ENCODE data around the gene C13orf46.

Gene C13orf46

GRCh38 chr13:113960276-113960948 lies 13.5 kb downstream of the C13orf46 start:
- H3K36me3 ChIP-seq (ENCODE audit: control insufficient read depth, insufficient read depth, low read length): no peaks in the 10 kb centered on the region
- H3K9me3 ChIP-seq (ENCODE audit: control insufficient read depth, insufficient read depth, low read depth, low read length): peaks cover 63% of the 10 kb centered on the region
- no peak overlapping the region for H3K9ac ChIP-seq (ENCODE audit: low read length)
- no peak overlapping the region for H3K27ac ChIP-seq (ENCODE audit: low read depth, low read length)
- H3K4me1 ChIP-seq (ENCODE audit: control insufficient read depth, insufficient read depth, low read length): no peaks in the 10 kb centered on the region
- H3K27me3 ChIP-seq (ENCODE audit: control insufficient read depth, insufficient read depth, low read length): no peaks in the 10 kb centered on the region; the same call in 1 of the 2 replicates
- H3K4me3 ChIP-seq (ENCODE audit: low read depth, low read length): no peak overlapping the region

GRCh38 chr13:113959198-113959597 lies 14.7 kb downstream of the C13orf46 start:
- Histone ChIP-seq H3K9me3 (ENCODE audit: control insufficient read depth, insufficient read depth, low read depth, low read length) (peaks cover 62% of the 10 kb centered on the region), H3K9ac (ENCODE audit: low read length) (no peak overlapping the region), H3K4me1 (ENCODE audit: control insufficient read depth, insufficient read depth, low read length) (no peaks in the 10 kb centered on the region), H3K27me3 (ENCODE audit: control insufficient read depth, insufficient read depth, low read length) (no peaks in the 10 kb centered on the region; the same call in 1 of the 2 replicates), H3K36me3 (ENCODE audit: control insufficient read depth, insufficient read depth, low read length) (no peaks in the 10 kb centered on the region), H3K4me3 (ENCODE audit: low read depth, low read length) (no peak overlapping the region), H3K27ac (ENCODE audit: low read depth, low read length) (no peak overlapping the region)

GRCh38 chr13:113958373-113958772 lies 15.5 kb downstream of the C13orf46 start:
- Histone ChIP-seq H3K27ac (ENCODE audit: low read depth, low read length) (no peak overlapping the region), H3K4me3 (ENCODE audit: low read depth, low read length) (no peak overlapping the region), H3K9ac (ENCODE audit: low read length) (no peak overlapping the region), H3K9me3 (ENCODE audit: control insufficient read depth, insufficient read depth, low read depth, low read length) (peaks cover 62% of the 10 kb centered on the region), H3K4me1 (ENCODE audit: control insufficient read depth, insufficient read depth, low read length) (no peaks in the 10 kb centered on the region), H3K27me3 (ENCODE audit: control insufficient read depth, insufficient read depth, low read length) (no peaks in the 10 kb centered on the region; the same call in 1 of the 2 replicates), H3K36me3 (ENCODE audit: control insufficient read depth, insufficient read depth, low read length) (no peaks in the 10 kb centered on the region)

- Histone ChIP-seq H3K36me3 (ENCODE audit: control insufficient read depth, insufficient read depth, low read length) (no peaks in the 10 kb centered on the region), H3K27ac (ENCODE audit: low read depth, low read length) (no peak overlapping the region), H3K4me3 (ENCODE audit: low read depth, low read length) (no peak overlapping the region), H3K4me1 (ENCODE audit: control insufficient read depth, insufficient read depth, low read length) (no peaks in the 10 kb centered on the region), H3K9me3 (ENCODE audit: control insufficient read depth, insufficient read depth, low read depth, low read length) (peaks cover 53% of the 10 kb centered on the region), H3K9ac (ENCODE audit: low read length) (no peak overlapping the region), H3K27me3 (ENCODE audit: control insufficient read depth, insufficient read depth, low read length) (no peaks in the 10 kb centered on the region; the same call in 1 of the 2 replicates)
Measured at GRCh38 chr13:113956571-113956970, 17.3 kb downstream of the C13orf46 start.

- no peaks in the 10 kb centered on the region for H3K36me3 ChIP-seq (ENCODE audit: control insufficient read depth, insufficient read depth, low read length)
- H3K4me3 ChIP-seq (ENCODE audit: low read depth, low read length): no peak overlapping the region
- no peak overlapping the region for H3K27ac ChIP-seq (ENCODE audit: low read depth, low read length)
- no peak overlapping the region for H3K9ac ChIP-seq (ENCODE audit: low read length)
- H3K27me3 ChIP-seq (ENCODE audit: control insufficient read depth, insufficient read depth, low read length): no peaks in the 10 kb centered on the region; the same call in 1 of the 2 replicates
- peaks cover 45% of the 10 kb centered on the region for H3K9me3 ChIP-seq (ENCODE audit: control insufficient read depth, insufficient read depth, low read depth, low read length)
- H3K4me1 ChIP-seq (ENCODE audit: control insufficient read depth, insufficient read depth, low read length): no peaks in the 10 kb centered on the region
Measured at GRCh38 chr13:113955691-113956090, 18.2 kb downstream of the C13orf46 start.

- Histone ChIP-seq H3K4me3 (ENCODE audit: low read depth, low read length) (no peak overlapping the region), H3K36me3 (ENCODE audit: control insufficient read depth, insufficient read depth, low read length) (no peaks in the 10 kb centered on the region), H3K27me3 (ENCODE audit: control insufficient read depth, insufficient read depth, low read length) (no peaks in the 10 kb centered on the region; the same call in 1 of the 2 replicates), H3K9ac (ENCODE audit: low read length) (no peak overlapping the region), H3K4me1 (ENCODE audit: control insufficient read depth, insufficient read depth, low read length) (no peaks in the 10 kb centered on the region), H3K27ac (ENCODE audit: low read depth, low read length) (no peak overlapping the region), H3K9me3 (ENCODE audit: control insufficient read depth, insufficient read depth, low read depth, low read length) (peaks cover 40% of the 10 kb centered on the region)
Measured at GRCh38 chr13:113955235-113955634, 18.6 kb downstream of the C13orf46 start.

GRCh38 chr13:113954046-113954835 lies 19.6 kb downstream of the C13orf46 start:
- H3K9me3 ChIP-seq (ENCODE audit: control insufficient read depth, insufficient read depth, low read depth, low read length): peaks cover 33% of the 10 kb centered on the region
- H3K27me3 ChIP-seq (ENCODE audit: control insufficient read depth, insufficient read depth, low read length): no peaks in the 10 kb centered on the region; the same call in 1 of the 2 replicates
- H3K9ac ChIP-seq (ENCODE audit: low read length): no peak overlapping the region
- no peaks in the 10 kb centered on the region for H3K36me3 ChIP-seq (ENCODE audit: control insufficient read depth, insufficient read depth, low read length)
- no peak overlapping the region for H3K27ac ChIP-seq (ENCODE audit: low read depth, low read length)
- H3K4me3 ChIP-seq (ENCODE audit: low read depth, low read length): no peak overlapping the region
- H3K4me1 ChIP-seq (ENCODE audit: control insufficient read depth, insufficient read depth, low read length): no peaks in the 10 kb centered on the region

GRCh38 chr13:113953561-113953960 lies 20.3 kb downstream of the C13orf46 start:
- Histone ChIP-seq H3K4me3 (ENCODE audit: low read depth, low read length) (no peak overlapping the region), H3K27me3 (ENCODE audit: control insufficient read depth, insufficient read depth, low read length) (no peaks in the 10 kb centered on the region; the same call in 1 of the 2 replicates), H3K27ac (ENCODE audit: low read depth, low read length) (no peak overlapping the region), H3K4me1 (ENCODE audit: control insufficient read depth, insufficient read depth, low read length) (no peaks in the 10 kb centered on the region), H3K9me3 (ENCODE audit: control insufficient read depth, insufficient read depth, low read depth, low read length) (peaks cover 27% of the 10 kb centered on the region), H3K36me3 (ENCODE audit: control insufficient read depth, insufficient read depth, low read length) (no peaks in the 10 kb centered on the region), H3K9ac (ENCODE audit: low read length) (no peak overlapping the region)

- Histone ChIP-seq H3K4me1 (ENCODE audit: control insufficient read depth, insufficient read depth, low read length) (no peaks in the 10 kb centered on the region), H3K36me3 (ENCODE audit: control insufficient read depth, insufficient read depth, low read length) (no peaks in the 10 kb centered on the region), H3K27ac (ENCODE audit: low read depth, low read length) (no peak overlapping the region), H3K9ac (ENCODE audit: low read length) (no peak overlapping the region), H3K9me3 (ENCODE audit: control insufficient read depth, insufficient read depth, low read depth, low read length) (peaks cover 22% of the 10 kb centered on the region), H3K4me3 (ENCODE audit: low read depth, low read length) (no peak overlapping the region), H3K27me3 (ENCODE audit: control insufficient read depth, insufficient read depth, low read length) (no peaks in the 10 kb centered on the region; the same call in 1 of the 2 replicates)
Measured at GRCh38 chr13:113952983-113953520, 20.8 kb downstream of the C13orf46 start.

- Histone ChIP-seq H3K27ac (ENCODE audit: low read depth, low read length) (no peak overlapping the region), H3K27me3 (ENCODE audit: control insufficient read depth, insufficient read depth, low read length) (no peaks in the 10 kb centered on the region; the same call in 1 of the 2 replicates), H3K4me1 (ENCODE audit: control insufficient read depth, insufficient read depth, low read length) (no peaks in the 10 kb centered on the region), H3K36me3 (ENCODE audit: control insufficient read depth, insufficient read depth, low read length) (no peaks in the 10 kb centered on the region), H3K9ac (ENCODE audit: low read length) (no peak overlapping the region), H3K9me3 (ENCODE audit: control insufficient read depth, insufficient read depth, low read depth, low read length) (peaks cover 15% of the 10 kb centered on the region; the same call in 1 of the 2 replicates), H3K4me3 (ENCODE audit: low read depth, low read length) (no peak overlapping the region)
Measured at GRCh38 chr13:113952151-113952982, 21.5 kb downstream of the C13orf46 start.

Measured in HUES6 (cell line).